ENCODE results near the gene RUNDC3A.

DNA sequence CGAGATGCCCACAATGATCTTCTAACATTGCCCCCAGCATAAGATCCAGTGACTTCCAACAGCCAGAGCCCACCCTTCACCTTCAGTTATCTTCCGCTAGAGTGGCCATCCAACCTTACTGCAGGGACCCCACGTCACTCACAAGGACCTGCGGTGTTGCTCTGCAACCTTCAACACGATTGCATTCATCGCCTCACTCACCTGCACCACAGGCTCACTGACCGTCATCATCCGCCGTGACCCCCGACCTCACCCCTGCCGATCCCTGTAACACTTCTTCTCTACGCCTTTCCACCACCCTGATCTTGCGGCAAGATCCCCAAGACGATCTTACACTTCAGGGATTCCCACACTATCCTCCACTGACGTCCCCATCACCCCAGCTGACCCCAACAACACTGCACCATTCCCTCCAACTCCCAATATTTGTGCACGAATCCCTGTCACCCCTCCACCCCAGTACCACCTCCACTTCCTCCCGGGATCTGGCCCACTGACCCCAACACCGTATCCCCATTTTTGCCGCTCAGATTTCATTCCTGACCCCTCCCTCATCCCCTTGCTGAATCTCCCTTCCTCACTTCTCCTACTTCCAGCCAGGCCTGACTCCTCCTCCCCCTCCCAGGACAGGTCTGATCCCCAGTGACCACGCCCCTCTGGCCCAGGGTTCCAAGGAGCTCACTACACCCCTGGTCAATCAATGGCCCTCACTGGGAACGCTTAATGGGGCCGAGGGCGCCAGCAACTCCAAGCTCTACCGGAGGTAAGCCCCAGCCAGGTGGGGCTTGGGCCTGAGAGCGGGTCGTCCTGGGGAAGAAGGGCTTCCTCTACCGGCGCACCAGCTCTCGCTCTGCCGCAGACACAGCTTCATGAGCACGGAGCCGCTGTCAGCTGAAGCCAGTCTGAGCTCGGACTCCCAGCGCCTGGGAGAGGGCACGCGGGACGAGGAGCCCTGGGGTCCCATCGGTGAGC is 7.6 kb downstream of the RUNDC3A start:
- TF ChIP-seq POLR2AphosphoS5 (IDR thresholded peaks at IDR 0.05; ENCODE audit: borderline replicate concordance, low read depth, low read length): no peak
- TF ChIP-seq EZH2 (IDR thresholded peaks at IDR 0.05): no peak

Data from SK-N-MC (cell line).